H1 (cell line): ENCODE measurements around the gene CNTN5. TPM values are rescaled to one million over a fixed set of nuclear protein-coding genes. Genes with fewer than 3 reads are reported as not detected.

Experiments
- CTCF ChIA-PET: fragments of 300-600 bp; sonication (Branson Sonifier 250); formaldehyde crosslinking; loops from one replicate; lab custom pipeline; 2021; ENCODE audit not compliant: partially characterized antibody; lab: Charles Lee
- POLR2A ChIA-PET: fragments of 300-600 bp; sonication (Branson Sonifier 250); formaldehyde crosslinking; loops from one replicate; lab custom pipeline; 2021; ENCODE audit warnings: inconsistent platforms; ENCODE audit not compliant: partially characterized antibody; lab: Charles Lee
- DNase-seq, 2 experiments: peaks; one replicate each; pipeline versions ENCODE4 v3.0.0 to v3.0.0-alpha.2; 2010 to 2022; ENCODE audit warnings: low spot score in 2 of 2, low read depth in 1 of 2, mixed read lengths in 1 of 2
- FAIRE-seq: peaks from 2 replicates; lab custom pipeline; 2011; peaks lifted over from hg19 to GRCh38; lab: Jason Lieb, UNC
- H2AFZ ChIP-seq: 2 replicates; pipeline ENCODE4 v1.8.1; 2012; ENCODE audit warnings: low read length, inconsistent platforms
- H2AK5ac ChIP-seq: 2 replicates; pipeline ENCODE4 v1.6.1; 2013; ENCODE audit warnings: low read depth, low read length
- H2BK120ac ChIP-seq: replicated peaks from 2 replicates; pipeline ENCODE3; 2013; ENCODE audit warnings: low read depth, low read length, inconsistent platforms
- H2BK12ac ChIP-seq: 2 replicates; pipeline ENCODE4 v1.6.1; 2013; ENCODE audit warnings: low read depth, low read length
- H2BK15ac ChIP-seq: 2 replicates; pipeline ENCODE4 v1.6.1; 2013; ENCODE audit warnings: low read length
- H2BK20ac ChIP-seq: 2 replicates; pipeline ENCODE4 v1.6.1; 2013; ENCODE audit warnings: low read length
- H2BK5ac ChIP-seq: 2 replicates; pipeline ENCODE4 v1.6.1; 2013; ENCODE audit warnings: low read depth, low read length
- H3K14ac ChIP-seq: 2 replicates; pipeline ENCODE4 v1.6.1; 2013; ENCODE audit warnings: inconsistent platforms; ENCODE audit not compliant: insufficient read length
- H3K18ac ChIP-seq: 2 replicates; pipeline ENCODE4 v1.6.1; 2013; ENCODE audit warnings: low read length; ENCODE audit errors: extremely low read depth
- H3K23ac ChIP-seq: 2 replicates; pipeline ENCODE4 v1.6.1; 2013; ENCODE audit warnings: inconsistent platforms; ENCODE audit not compliant: insufficient read length
- H3K23me2 ChIP-seq: 2 replicates; pipeline ENCODE4 v1.6.1; 2013; ENCODE audit warnings: low read depth, low read length
- H3K27ac ChIP-seq: 2 replicates; pipeline ENCODE4 v1.6.1; 2011; ENCODE audit warnings: low read depth, low read length, inconsistent platforms
- H3K27me3 ChIP-seq, 4 experiments: replicated peaks in 1 of 4; 1 replicate in 1 of 4; 2 replicates in 3 of 4; pipeline versions ENCODE4 v1.6.1 to v1.8.1; 2011 to 2013; ENCODE audit warnings: low read length in 3 of 4, mild to moderate bottlenecking in 3 of 4, inconsistent platforms in 2 of 4, mixed read lengths in 2 of 4, moderate library complexity in 1 of 4; ENCODE audit not compliant: control insufficient read depth in 3 of 4, insufficient read depth in 3 of 4; ENCODE audit errors: extremely low read depth in 1 of 4
- H3K36me3 ChIP-seq, 4 experiments: 2 replicates each; pipeline versions ENCODE4 v1.6.1 to v1.8.1; 2011 to 2013; ENCODE audit warnings: mild to moderate bottlenecking in 4 of 4, low read length in 3 of 4, moderate library complexity in 2 of 4, control low read depth in 1 of 4, inconsistent platforms in 1 of 4; ENCODE audit not compliant: insufficient read depth in 4 of 4, control insufficient read depth in 2 of 4
- H3K4ac ChIP-seq: replicated peaks from 2 replicates; pipeline ENCODE3; 2013; ENCODE audit warnings: low read length, low read depth, mixed read lengths, inconsistent platforms; ENCODE audit not compliant: insufficient read length
- H3K4me1 ChIP-seq, 4 experiments: replicated peaks in 1 of 4; 1 replicate in 1 of 4; 2 replicates in 3 of 4; pipeline versions ENCODE4 v1.6.1 to v1.8.1; 2011 to 2013; ENCODE audit warnings: low read length in 3 of 4, inconsistent platforms in 2 of 4, mixed read lengths in 1 of 4; ENCODE audit not compliant: insufficient read depth in 4 of 4, control insufficient read depth in 3 of 4
- H3K4me2 ChIP-seq, 2 experiments: 2 replicates each; pipeline versions ENCODE4 v1.6.1 to v1.8.1; 2011 to 2013; ENCODE audit warnings: low read depth in 2 of 2, low read length in 2 of 2, control low read depth in 1 of 2, inconsistent platforms in 1 of 2, mild to moderate bottlenecking in 1 of 2; ENCODE audit not compliant: insufficient read depth in 1 of 2
- H3K4me3 ChIP-seq, 4 experiments: fragments of 200-600, 300-600 bp in 1 of 4; sonication (generic), shearing (Covaris generic), sonication (Bioruptor Twin) in 1 of 4; 2 replicates each; pipeline versions ENCODE4 v1.5.1 to v1.8.1; 2011 to 2016; ENCODE audit warnings: low read length in 4 of 4, low read depth in 3 of 4, control low read depth in 2 of 4, inconsistent platforms in 2 of 4, mild to moderate bottlenecking in 2 of 4, mixed read lengths in 1 of 4, moderate library complexity in 1 of 4; ENCODE audit not compliant: insufficient read depth in 2 of 4; ENCODE audit errors: extremely low read depth in 1 of 4
- H3K56ac ChIP-seq: replicated peaks from 2 replicates; pipeline ENCODE3; 2013; ENCODE audit warnings: low read depth, mild to moderate bottlenecking, mixed read lengths, low read length, inconsistent platforms; ENCODE audit not compliant: insufficient read length
- H3K79me1 ChIP-seq: 2 replicates; pipeline ENCODE4 v1.6.1; 2013; ENCODE audit warnings: low read depth, low read length, control low read depth
- H3K79me2 ChIP-seq, 2 experiments: 2 replicates each; pipeline versions ENCODE4 v1.6.1 to v1.8.1; 2012 to 2013; ENCODE audit warnings: low read length in 2 of 2, mild to moderate bottlenecking in 2 of 2, inconsistent platforms in 1 of 2; ENCODE audit not compliant: insufficient read depth in 2 of 2, control insufficient read depth in 1 of 2
- H3K9ac ChIP-seq, 4 experiments: replicated peaks in 1 of 4; 1 replicate in 1 of 4; 2 replicates in 3 of 4; pipeline versions ENCODE4 v1.6.1 to v1.8.1; 2011 to 2013; ENCODE audit warnings: low read depth in 3 of 4, low read length in 3 of 4, control low read depth in 2 of 4, mild to moderate bottlenecking in 2 of 4, moderate library complexity in 2 of 4, inconsistent platforms in 1 of 4; ENCODE audit errors: extremely low read depth in 1 of 4
- H3K9me3 ChIP-seq, 2 experiments: 2 replicates each; pipeline versions ENCODE4 v1.6.1 to v1.8.1; 2012 to 2013; ENCODE audit warnings: mild to moderate bottlenecking in 2 of 2, moderate library complexity in 2 of 2, control low read depth in 1 of 2, inconsistent platforms in 1 of 2, low read depth in 1 of 2, low read length in 1 of 2, mixed read lengths in 1 of 2; ENCODE audit not compliant: insufficient read depth in 2 of 2
- H4K20me1 ChIP-seq, 2 experiments: replicated peaks in 1 of 2; 2 replicates each; pipeline versions ENCODE3 to v1.8.1; 2011 to 2013; ENCODE audit warnings: inconsistent platforms in 2 of 2, low read length in 2 of 2, mild to moderate bottlenecking in 1 of 2; ENCODE audit not compliant: insufficient read depth in 2 of 2, control insufficient read depth in 1 of 2
- H4K5ac ChIP-seq: 2 replicates; pipeline ENCODE4 v1.6.1; 2013; ENCODE audit warnings: low read length, low read depth, mixed read lengths, inconsistent platforms; ENCODE audit not compliant: insufficient read length
- H4K8ac ChIP-seq: 2 replicates; pipeline ENCODE4 v1.8.0; 2013; ENCODE audit warnings: mild to moderate bottlenecking, moderate library complexity, low read length, inconsistent platforms; ENCODE audit not compliant: insufficient read depth; ENCODE audit errors: extremely low read depth
- H4K91ac ChIP-seq: replicated peaks from 2 replicates; pipeline ENCODE3; 2013; ENCODE audit warnings: low read length, mixed read lengths, inconsistent platforms; ENCODE audit not compliant: insufficient read length
- NANOG ChIP-seq: IDR thresholded peaks from 2 replicates; pipeline ENCODE4 v1.6.1; 2011; ENCODE audit warnings: low read length, low read depth, mild to moderate bottlenecking, inconsistent platforms; ENCODE audit not compliant: insufficient read depth, poor library complexity, severe bottlenecking
- POU5F1 ChIP-seq: IDR thresholded peaks from 2 replicates; pipeline ENCODE4 v1.6.1; 2011; ENCODE audit warnings: low read depth, mild to moderate bottlenecking, low read length, moderate library complexity
- WGBS, 2 experiments: shearing (Covaris generic) in 1 of 2; methylation state at CpG; one replicate each; pipeline versions ENCODE4 v1.1.6 to v1.1.7; 2013 to 2015; ENCODE audit warnings: low lambda C conversion rate in 2 of 2, mixed read lengths in 2 of 2, inconsistent platforms in 1 of 2, low coverage in 1 of 2, missing lambda C conversion rate in 1 of 2; ENCODE audit not compliant: insufficient replicate concordance in 2 of 2, insufficient coverage in 1 of 2, insufficient read length in 1 of 2; ENCODE audit errors: extremely low coverage in 1 of 2, missing lambda C conversion rate in 1 of 2; 5-methylcytosine and 5-hydroxymethylcytosine counted together
- polyA plus RNA-seq, 7 experiments: library from polyadenylated mRNA; depleted of rRNA in 3 of 7; stranded (reverse) in 5 of 7; unstranded in 2 of 7; fragments of >200 nt in 5 of 7; fragments of 200-250 nt in 2 of 7; gene quantifications; 1 replicate in 5 of 7; 2 replicates in 1 of 7; 4 replicates in 1 of 7; pipeline versions ENCODE4 v1.2.1 to v1.2.3, GENCODE V29; 2011 to 2013; ENCODE audit warnings: missing spikeins in 2 of 7, mixed read lengths in 2 of 7
- total RNA-seq: library from RNA; stranded (reverse); fragmentation: NEBNext Ultra II Directional; extraction: Animal tissue kit (Norgen Biotek cat#: 25700); gene quantifications from 2 replicates; pipeline ENCODE4 v1.2.1, GENCODE V29; 2021

The CNTN5 gene
- total and polyA plus RNA-seq, 2 of the 8 experiments (the other 6 are each of a cell fraction or from before 2014, with no cell fraction given) = not detected

- Histone ChIP-seq H3K9ac (no peak overlapping the region), H3K4me2 (no peak overlapping the region), H3K79me2 (no peaks in the 10 kb centered on the region), H3K4me1 (no peaks in the 10 kb centered on the region), H3K27me3 (no peaks in the 10 kb centered on the region), H3K4me3 (no peak overlapping the region), H3K36me3 (no peaks in the 10 kb centered on the region), H4K5ac (no peak overlapping the region), H2AFZ (no peak overlapping the region), H3K18ac (no peak overlapping the region), H3K56ac (no peak overlapping the region), H3K23me2 (no peaks in the 10 kb centered on the region), H3K23ac (no peak overlapping the region), H2BK5ac (no peak overlapping the region), H2BK20ac (no peak overlapping the region), H2BK15ac (no peak overlapping the region), H4K20me1 (no peaks in the 10 kb centered on the region), H4K8ac (no peak overlapping the region), H4K91ac (no peak overlapping the region), H3K9me3 (no peaks in the 10 kb centered on the region), H2AK5ac (no peak overlapping the region), H3K4ac (no peak overlapping the region), H3K79me1 (no peaks in the 10 kb centered on the region), H2BK12ac (no peak overlapping the region), H2BK120ac (no peak overlapping the region), H3K14ac (no peak overlapping the region), H3K27ac (no peak overlapping the region)
- no peak for DNase-seq
- ChIA-PET POLR2A (no interaction called here), CTCF (interaction anchor here (1.3 kb wide), 1 partner anchor 14 kb away, joined by 3 read pairs; no protein-coding TSS in a partner anchor)
- no peak for FAIRE-seq
- 71% methylated on average over 2 of the region's 2 CpGs; no CpG with 5 or more reads in 1 of the 2 experiments for WGBS, 2 experiments
- TF ChIP-seq POU5F1 (no peak), NANOG (peak; percentile 46)
These were observed 41.5 kb upstream of the CNTN5 start for GRCh38 chr11:98979205-98979604.
